Glomerular endothelial cell (primary cell): ENCODE measurements around the gene ANKRD37. TPM values are rescaled to one million over a fixed set of nuclear protein-coding genes. Genes with fewer than 3 reads are reported as not detected.

ENCODE experiments used
- DNase-seq: peaks from one replicate; pipeline ENCODE4 v3.0.0-alpha.2; 2011; ENCODE audit warnings: low read depth, low spot score; ENCODE audit errors: extremely low read depth
- total RNA-seq: library from RNA; depleted of rRNA; stranded (reverse); fragments of >200 nt; gene quantifications from 2 replicates; pipeline ENCODE4 v1.2.3, GENCODE V29; 2015

ANKRD37 gene
- total RNA-seq, 1 donor from 2014 or later = 6.8 TPM

DNA sequence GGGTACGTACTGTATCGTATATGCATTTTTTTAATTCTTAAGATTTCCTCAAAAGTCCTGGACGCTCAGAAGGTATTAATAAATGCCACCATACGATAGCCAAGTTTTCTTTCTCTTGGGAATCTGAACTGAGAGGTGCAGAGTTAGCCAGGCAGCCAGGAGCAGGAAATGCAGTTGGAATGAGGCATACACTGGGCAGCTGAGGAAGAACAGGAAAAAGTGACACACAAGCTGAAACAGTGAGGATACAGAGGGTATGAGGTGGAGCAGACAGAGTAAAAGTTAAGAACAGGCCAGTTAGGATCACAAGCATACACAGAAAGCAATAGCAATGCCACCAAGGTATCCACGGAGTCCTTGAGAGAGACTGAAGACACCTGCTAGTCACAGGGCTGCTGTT, 15.8 kb downstream of the ANKRD37 start:
- no peak for DNase-seq

DNA sequence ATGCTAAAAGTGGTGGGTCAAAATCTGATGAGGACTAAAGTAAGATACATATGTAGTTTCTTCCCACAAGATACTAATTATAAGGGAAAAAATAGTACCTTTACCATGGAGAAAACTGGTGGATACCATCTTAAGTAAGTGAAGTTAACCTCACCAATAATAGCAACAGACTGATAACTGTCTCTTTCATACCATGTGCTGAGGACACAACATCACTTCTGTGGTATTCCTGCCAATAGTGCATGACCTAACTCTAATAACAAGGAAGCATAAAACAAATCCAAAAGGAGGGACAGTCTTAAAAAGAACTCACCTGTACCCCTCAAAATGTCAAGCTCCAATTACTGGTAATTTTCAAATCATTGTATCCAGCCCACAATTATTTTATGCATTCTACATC, 20.3 kb downstream of the ANKRD37 start:
- no peak for DNase-seq

GRCh38 chr4:185421366-185422124, 24.9 kb downstream of the ANKRD37 start:
- DNase-seq = no peak

- no peak for DNase-seq
These were observed 28.4 kb downstream of the ANKRD37 start for GRCh38 chr4:185424905-185425646.

DNA sequence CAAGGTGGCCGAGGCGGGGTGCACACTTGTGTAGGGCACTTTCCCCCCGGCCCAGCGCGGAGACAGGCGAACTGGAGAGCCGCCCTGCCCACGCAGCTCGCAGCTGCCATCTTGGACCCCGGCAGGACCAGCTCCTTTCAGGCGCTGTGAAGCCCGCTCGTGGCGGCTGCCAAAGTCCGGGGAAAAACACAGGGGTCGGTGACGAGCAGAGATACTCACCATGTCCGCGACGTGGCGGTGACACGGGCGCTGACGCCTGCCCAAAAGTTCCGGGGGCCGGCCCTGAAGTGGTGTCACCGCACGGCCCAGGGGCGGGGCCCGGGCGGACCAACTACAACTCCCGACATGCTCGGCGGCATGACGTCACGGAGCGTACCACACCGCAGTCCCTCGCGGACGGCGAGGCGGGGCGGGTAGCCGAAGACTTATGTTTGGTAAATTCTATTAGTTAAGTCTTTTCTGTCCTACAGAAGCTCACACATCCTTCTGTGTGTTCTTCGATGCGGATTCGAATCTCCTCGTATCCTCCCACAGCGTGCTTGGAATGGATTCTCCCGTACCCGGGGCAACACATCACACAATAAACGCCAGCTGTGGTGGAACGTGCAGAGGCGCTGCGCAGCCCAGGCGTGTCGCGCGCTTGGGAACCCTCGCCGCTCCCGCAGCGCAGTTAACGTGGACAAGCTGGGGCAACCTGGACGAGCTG, 29.2 kb downstream of the ANKRD37 start, which contains the start of gene UFSP2:
Gene UFSP2 (minus strand): TSS at position 318 of the 706 bp plus-strand sequence. CDS start 96 bp downstream, at position 222.
- peak; percentile 88 for DNase-seq

DNA sequence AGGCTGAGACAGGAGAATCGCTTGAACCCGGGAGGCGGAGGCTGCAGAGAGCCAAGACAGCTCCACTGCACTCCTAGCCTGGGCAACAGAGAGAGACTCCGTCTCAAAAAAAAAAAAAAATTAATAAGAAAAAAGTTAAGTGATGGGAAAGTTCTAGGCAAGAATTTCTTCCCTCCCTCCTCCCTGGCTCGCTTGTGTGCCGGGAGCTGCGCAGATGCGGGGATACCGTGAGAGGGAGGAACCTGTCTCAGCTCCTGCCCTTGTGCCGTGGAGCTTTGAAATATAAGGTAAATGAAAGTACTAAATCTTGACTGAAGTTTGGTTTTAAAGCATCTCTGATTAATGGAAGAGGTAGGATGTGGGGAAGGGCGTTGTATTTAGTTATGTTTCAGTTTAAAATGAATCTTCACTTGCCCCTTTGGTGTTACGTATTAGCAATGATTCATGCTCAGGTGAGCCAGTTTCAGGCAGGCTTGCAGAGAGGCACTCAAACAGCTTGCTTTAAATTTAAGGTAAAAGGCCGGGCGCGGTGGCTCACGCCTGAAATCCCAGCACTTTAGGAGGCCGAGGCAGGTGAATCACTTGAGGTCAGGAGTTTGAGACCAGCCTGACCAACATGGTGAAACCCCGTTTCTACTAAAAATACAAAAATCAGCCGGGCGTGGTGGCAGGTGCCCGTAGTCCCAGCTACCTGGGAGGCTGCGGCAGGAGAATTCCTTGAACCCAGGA, 30.5 kb downstream of the ANKRD37 start:
- no peak for DNase-seq

GRCh38 chr4:185429660-185430059, 33.0 kb downstream of the ANKRD37 start:
- DNase-seq = no peak

- DNase-seq = no peak
These were observed 38.8 kb downstream of the ANKRD37 start for GRCh38 chr4:185435466-185435865.

- DNase-seq = no peak
These were observed 41.2 kb downstream of the ANKRD37 start for GRCh38 chr4:185437809-185438208.

DNA sequence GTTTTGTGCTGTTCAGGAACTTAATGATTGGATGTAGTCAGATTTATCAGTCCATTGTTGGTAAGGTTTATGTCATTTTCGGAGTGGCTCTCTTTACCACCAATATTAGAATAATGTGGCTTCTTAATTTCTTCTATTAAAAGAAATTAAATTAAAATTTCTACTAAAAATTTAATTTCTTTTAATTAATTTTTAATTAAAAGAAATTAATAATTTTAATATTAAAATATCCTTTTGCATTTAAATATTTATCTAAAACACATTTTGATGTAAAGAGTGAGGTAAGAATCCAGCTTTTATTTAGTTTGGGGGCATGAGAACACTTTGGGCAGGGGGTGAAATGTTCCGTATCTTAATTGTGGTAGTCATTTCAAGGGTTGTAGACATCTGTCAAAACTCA, 44.8 kb downstream of the ANKRD37 start:
- no peak for DNase-seq

DNA sequence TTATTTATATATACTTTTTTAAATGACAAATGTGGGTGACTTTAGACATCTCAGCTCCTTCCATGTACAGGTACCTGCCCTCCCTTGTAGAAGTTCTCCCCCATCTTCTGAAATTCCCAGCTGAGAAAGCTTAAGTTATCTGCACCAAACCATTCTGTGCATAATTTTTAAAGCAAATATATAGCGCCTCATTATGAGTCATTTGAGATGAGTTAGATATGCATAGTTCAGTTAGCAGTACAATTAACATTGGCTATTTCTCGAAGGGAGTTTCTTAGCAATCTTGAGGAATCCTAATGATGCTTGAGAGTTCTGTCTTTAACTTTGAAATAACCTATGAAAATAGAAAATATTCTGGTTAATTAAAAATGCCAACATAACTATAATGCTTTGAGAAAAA, 48.6 kb downstream of the ANKRD37 start:
- DNase-seq = no peak

Other genes with a start within 250 kb of the ANKRD37 start
- gene CFAP97, start 192.8 kb upstream of the ANKRD37 start, total RNA-seq = 12.4 and 16.1 TPM in 2 replicates
- gene SNX25, start 187.2 kb upstream of the ANKRD37 start, total RNA-seq = 17.3 and 17.4 TPM in 2 replicates
- 0.24 and 0.35 TPM in 2 replicates for gene LRP2BP, start 917 bp upstream of the ANKRD37 start, total RNA-seq
- 17.2 and 31.0 TPM in 2 replicates for gene UFSP2, start 29.1 kb downstream of the ANKRD37 start, total RNA-seq
- gene CCDC110, start 74.9 kb downstream of the ANKRD37 start, total RNA-seq = 0.41 TPM in 1 of 2 replicates, not detected in the other
- 11.4 and 36.2 TPM in 2 replicates for gene PDLIM3, start 138.7 kb downstream of the ANKRD37 start, total RNA-seq